Keratinocyte (primary cell): ENCODE results near the gene WARS2.

Source experiments
- CTCF ChIP-seq, 3 experiments: IDR thresholded peaks in 1 of 3; conservative IDR thresholded peaks in 1 of 3; optimal IDR thresholded peaks in 1 of 3; 2 replicates in 2 of 3; 3 replicates in 1 of 3; pipeline versions ENCODE3 to v1.5.1; 2011; ENCODE audit warnings: low read length in 3 of 3, mild to moderate bottlenecking in 3 of 3, moderate library complexity in 2 of 3, control low read depth in 1 of 3, inconsistent platforms in 1 of 3; ENCODE audit not compliant: insufficient read depth in 2 of 3; ENCODE audit errors: extremely low read depth in 1 of 3
- EZH2 ChIP-seq: IDR thresholded peaks from one replicate; pipeline ENCODE4 v1.6.1; 2012; ENCODE audit warnings: inconsistent platforms, mild to moderate bottlenecking, low read length, moderate library complexity

- TF ChIP-seq CTCF (optimal IDR thresholded peaks at IDR 0.05 in 1 of 3, IDR thresholded peaks at IDR 0.05 in 1 of 3, conservative IDR thresholded peaks at IDR 0.05 in 1 of 3; ENCODE audit: extremely low read depth in 1 of 3, insufficient read depth in 2 of 3, low read length in 3 of 3) (no peak), EZH2 (no peak)
Measured at GRCh38 chr1:119086830-119087229, 53.6 kb downstream of the WARS2 start.
